ENCODE data around the gene RERGL. TPM values are rescaled to one million over a fixed set of nuclear protein-coding genes. Genes with fewer than 3 reads are reported as not detected.

Gene RERGL
- total and polyA plus RNA-seq, 2 donors (not counting 1 experiment from before 2014, with no cell fraction given) = 0.09 TPM; not detected in 1

- H3K4me2 ChIP-seq (ENCODE audit: extremely low read depth, insufficient read depth, low read length) = no peak overlapping the region
- no peaks in the 10 kb centered on the region for H3K4me1 ChIP-seq (ENCODE audit: control insufficient read depth, extremely low read depth, insufficient read depth, low read length)
- TF ChIP-seq EZH2 (IDR thresholded peaks at IDR 0.05; ENCODE audit: low read length, missing control alignments) (no peak), CTCF (conservative IDR thresholded peaks at IDR 0.05 in 1 of 2, IDR thresholded peaks at IDR 0.05 in 1 of 2; ENCODE audit: low read depth in 1 of 2, low read length in 2 of 2) (no peak)
- no peak overlapping the region for H3K4me3 ChIP-seq (replicated peaks in 1 of 4; ENCODE audit: control extremely low read depth in 1 of 4, insufficient read depth in 1 of 4, low read depth in 3 of 4, low read length in 4 of 4)
- H3K27ac ChIP-seq (ENCODE audit: insufficient read depth, low read length) = no peak overlapping the region
- no peak overlapping the region for H3K9ac ChIP-seq (ENCODE audit: insufficient read depth, low read length)
- H3K9me3 ChIP-seq (ENCODE audit: control insufficient read depth, insufficient read depth, low read depth, low read length) = no peaks in the 10 kb centered on the region
- no peak overlapping the region for H2AFZ ChIP-seq (ENCODE audit: low read length)
- no peak for DNase-seq (ENCODE audit: low read depth in 2 of 2)
- no peaks in the 10 kb centered on the region for H4K20me1 ChIP-seq (ENCODE audit: control insufficient read depth, extremely low read depth, insufficient read depth, low read length)
- H3K79me2 ChIP-seq (ENCODE audit: control insufficient read depth, insufficient read depth, low read length) = no peaks in the 10 kb centered on the region
- H3K36me3 ChIP-seq (ENCODE audit: control insufficient read depth, insufficient read depth, low read length) = no peaks in the 10 kb centered on the region
- H3K27me3 ChIP-seq (ENCODE audit: control insufficient read depth, insufficient read depth, low read length) = no peaks in the 10 kb centered on the region
These were observed 30.9 kb upstream of the RERGL start for GRCh38 chr12:18120899-18121298.

GRCh38 chr12:18108611-18109010 is 18.6 kb upstream of the RERGL start:
- Histone ChIP-seq H3K27ac (ENCODE audit: insufficient read depth, low read length) (no peak overlapping the region), H3K9ac (ENCODE audit: insufficient read depth, low read length) (no peak overlapping the region), H3K79me2 (ENCODE audit: control insufficient read depth, insufficient read depth, low read length) (no peaks in the 10 kb centered on the region), H3K4me1 (ENCODE audit: control insufficient read depth, extremely low read depth, insufficient read depth, low read length) (no peaks in the 10 kb centered on the region), H3K36me3 (ENCODE audit: control insufficient read depth, insufficient read depth, low read length) (no peaks in the 10 kb centered on the region), H4K20me1 (ENCODE audit: control insufficient read depth, extremely low read depth, insufficient read depth, low read length) (no peaks in the 10 kb centered on the region), H3K27me3 (ENCODE audit: control insufficient read depth, insufficient read depth, low read length) (no peaks in the 10 kb centered on the region), H2AFZ (ENCODE audit: low read length) (no peak overlapping the region), H3K4me3 (replicated peaks in 1 of 4; ENCODE audit: control extremely low read depth in 1 of 4, insufficient read depth in 1 of 4, low read depth in 3 of 4, low read length in 4 of 4) (no peak overlapping the region), H3K4me2 (ENCODE audit: extremely low read depth, insufficient read depth, low read length) (no peak overlapping the region), H3K9me3 (ENCODE audit: control insufficient read depth, insufficient read depth, low read depth, low read length) (no peaks in the 10 kb centered on the region)
- no peak for DNase-seq (ENCODE audit: low read depth in 2 of 2)
- TF ChIP-seq CTCF (conservative IDR thresholded peaks at IDR 0.05 in 1 of 2, IDR thresholded peaks at IDR 0.05 in 1 of 2; ENCODE audit: low read depth in 1 of 2, low read length in 2 of 2) (no peak), EZH2 (IDR thresholded peaks at IDR 0.05; ENCODE audit: low read length, missing control alignments) (no peak)

GRCh38 chr12:18103624-18104023 is 13.6 kb upstream of the RERGL start:
- no peak overlapping the region for H2AFZ ChIP-seq (ENCODE audit: low read length)
- H4K20me1 ChIP-seq (ENCODE audit: control insufficient read depth, extremely low read depth, insufficient read depth, low read length) = no peaks in the 10 kb centered on the region
- H3K4me3 ChIP-seq (replicated peaks in 1 of 4; ENCODE audit: control extremely low read depth in 1 of 4, insufficient read depth in 1 of 4, low read depth in 3 of 4, low read length in 4 of 4) = no peak overlapping the region
- no peaks in the 10 kb centered on the region for H3K36me3 ChIP-seq (ENCODE audit: control insufficient read depth, insufficient read depth, low read length)
- no peaks in the 10 kb centered on the region for H3K4me1 ChIP-seq (ENCODE audit: control insufficient read depth, extremely low read depth, insufficient read depth, low read length)
- H3K4me2 ChIP-seq (ENCODE audit: extremely low read depth, insufficient read depth, low read length) = no peak overlapping the region
- H3K27ac ChIP-seq (ENCODE audit: insufficient read depth, low read length) = no peak overlapping the region
- TF ChIP-seq EZH2 (IDR thresholded peaks at IDR 0.05; ENCODE audit: low read length, missing control alignments) (no peak), CTCF (conservative IDR thresholded peaks at IDR 0.05 in 1 of 2, IDR thresholded peaks at IDR 0.05 in 1 of 2; ENCODE audit: low read depth in 1 of 2, low read length in 2 of 2) (no peak)
- no peaks in the 10 kb centered on the region for H3K9me3 ChIP-seq (ENCODE audit: control insufficient read depth, insufficient read depth, low read depth, low read length)
- DNase-seq (ENCODE audit: low read depth in 2 of 2) = no peak
- no peaks in the 10 kb centered on the region for H3K27me3 ChIP-seq (ENCODE audit: control insufficient read depth, insufficient read depth, low read length)
- H3K79me2 ChIP-seq (ENCODE audit: control insufficient read depth, insufficient read depth, low read length) = no peaks in the 10 kb centered on the region
- no peak overlapping the region for H3K9ac ChIP-seq (ENCODE audit: insufficient read depth, low read length)

Data from fibroblast of lung (primary cell).